AG20443 (cell line): ENCODE data around the gene DAPK1.
"Not testable (repeated sequence)": the region's sequence is repeated elsewhere in the genome, so short reads cannot be mapped to it uniquely, and the experiment has no call there.

Source experiments
- DNase-seq: peaks from one replicate; pipeline ENCODE4 v3.0.0; 2012; ENCODE audit warnings: low spot score, mixed read lengths

DAPK1 gene

DNA sequence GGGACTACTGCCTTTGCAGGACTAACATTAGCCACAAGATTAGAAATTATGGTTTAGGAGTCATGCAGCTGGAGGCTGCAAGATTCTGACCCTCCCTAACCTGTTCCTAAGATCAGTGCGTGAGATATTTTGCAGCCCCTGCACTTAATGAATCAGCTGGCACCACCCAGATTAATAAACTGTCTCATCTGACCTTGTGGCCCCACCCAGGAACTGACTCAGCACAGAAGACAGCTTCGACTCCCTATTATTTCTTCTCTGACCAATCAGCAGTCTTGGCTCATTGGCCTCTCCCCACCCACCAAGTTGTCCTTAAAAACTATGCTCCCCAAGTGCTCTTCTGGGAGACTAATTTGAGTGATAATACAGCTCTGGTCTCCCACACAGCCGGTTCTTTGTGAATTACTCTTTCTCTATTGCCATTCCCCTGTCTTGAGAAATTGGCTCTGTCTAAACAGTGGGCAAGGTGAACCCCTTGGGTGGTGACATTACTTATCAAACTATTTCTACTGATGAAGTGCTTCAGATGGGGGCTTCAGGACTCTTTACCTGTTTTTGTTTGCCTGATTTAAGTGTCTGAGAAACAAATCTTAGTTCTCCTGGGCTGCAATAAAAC, 245.3 kb downstream of the DAPK1 start:
- no peak for DNase-seq

DNA sequence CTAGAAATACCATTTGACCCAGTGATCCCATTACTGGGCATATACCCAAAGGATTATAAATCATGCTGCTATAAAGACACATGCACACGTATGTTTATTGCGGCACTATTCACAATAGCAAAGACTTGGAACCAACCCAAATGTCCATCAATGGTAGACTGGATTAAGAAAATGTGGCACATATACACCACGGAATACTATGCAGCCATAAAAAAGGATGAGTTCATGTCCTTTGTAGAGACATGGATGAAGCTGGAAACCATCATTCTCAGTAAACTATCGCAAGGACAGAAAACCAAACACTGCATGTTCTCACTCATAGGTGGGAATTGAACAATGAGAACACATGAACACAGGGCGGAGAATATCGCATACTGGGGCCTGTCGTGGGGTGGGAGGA, 246.6 kb downstream of the DAPK1 start:
- DNase-seq = not testable (repeated sequence)

DNA sequence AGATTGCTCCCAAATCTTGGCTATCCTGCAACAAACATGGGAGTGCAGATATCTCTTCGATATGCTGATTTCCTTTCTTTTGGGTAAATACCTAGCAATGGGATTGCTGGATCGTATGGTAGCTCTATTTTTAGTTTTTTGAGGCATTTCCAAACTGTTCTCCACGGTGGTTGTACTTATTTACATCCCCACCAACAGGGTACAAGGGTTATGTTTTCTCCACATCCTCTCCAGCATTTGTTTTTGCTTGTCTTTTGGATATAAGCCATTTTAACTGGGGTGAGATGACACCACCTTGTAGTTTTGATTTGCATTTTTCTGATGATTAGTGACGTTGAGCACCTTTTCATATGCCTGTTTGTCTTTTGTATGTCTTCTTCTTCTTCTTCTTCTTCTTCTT, 248.5 kb downstream of the DAPK1 start:
- DNase-seq = no peak

DNA sequence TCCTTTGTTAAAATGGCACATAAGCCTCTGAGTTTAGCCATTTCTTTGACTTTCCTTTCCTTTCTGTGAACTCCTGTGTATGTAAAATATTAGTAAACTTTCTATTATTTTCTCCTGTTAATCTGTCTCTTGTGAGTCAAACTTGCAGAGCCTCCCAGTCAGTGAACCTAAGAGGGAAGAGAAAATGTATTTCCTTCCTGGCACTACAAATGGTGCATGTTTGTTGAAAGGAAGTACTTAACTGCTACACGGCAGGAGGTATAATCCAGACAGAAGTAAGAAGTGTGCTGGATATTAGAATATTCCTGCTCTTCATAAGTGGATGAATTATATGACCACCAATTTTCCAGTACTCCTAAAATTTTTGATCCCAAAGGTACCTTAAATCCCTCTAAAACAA, 251.2 kb downstream of the DAPK1 start:
- no peak for DNase-seq

DNA sequence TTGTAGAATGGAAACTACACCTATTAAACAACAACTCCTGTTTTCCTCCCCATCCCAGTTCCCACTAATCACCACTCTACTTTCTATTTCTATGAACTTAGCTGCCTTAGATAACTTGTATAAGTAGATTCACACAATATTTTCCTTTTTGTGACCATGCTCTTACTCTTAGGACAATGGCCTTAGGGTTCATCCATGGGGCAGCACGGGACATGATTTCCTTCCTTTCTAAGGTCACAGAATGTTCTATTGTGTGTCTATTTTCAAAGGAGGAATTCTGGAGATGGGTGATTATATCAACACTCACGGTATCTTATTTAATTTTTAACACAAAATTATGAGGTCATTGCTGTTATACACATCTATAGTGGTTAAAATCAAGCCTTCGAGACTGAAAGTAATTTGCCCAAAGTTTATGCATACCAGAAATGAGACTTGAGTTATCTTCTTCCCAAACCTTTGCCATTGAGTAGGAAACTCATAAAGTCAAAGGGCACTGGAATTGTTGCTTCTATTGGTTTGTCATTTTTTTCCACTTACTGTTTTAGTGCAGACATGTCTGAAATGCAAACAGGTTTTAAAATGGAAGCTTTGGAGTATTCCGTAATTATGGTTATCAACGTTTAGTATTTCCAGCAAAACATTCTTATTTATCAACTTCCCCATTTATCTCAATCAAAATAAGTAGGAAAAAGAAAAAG, 251.8 kb downstream of the DAPK1 start:
- DNase-seq = no peak

DNA sequence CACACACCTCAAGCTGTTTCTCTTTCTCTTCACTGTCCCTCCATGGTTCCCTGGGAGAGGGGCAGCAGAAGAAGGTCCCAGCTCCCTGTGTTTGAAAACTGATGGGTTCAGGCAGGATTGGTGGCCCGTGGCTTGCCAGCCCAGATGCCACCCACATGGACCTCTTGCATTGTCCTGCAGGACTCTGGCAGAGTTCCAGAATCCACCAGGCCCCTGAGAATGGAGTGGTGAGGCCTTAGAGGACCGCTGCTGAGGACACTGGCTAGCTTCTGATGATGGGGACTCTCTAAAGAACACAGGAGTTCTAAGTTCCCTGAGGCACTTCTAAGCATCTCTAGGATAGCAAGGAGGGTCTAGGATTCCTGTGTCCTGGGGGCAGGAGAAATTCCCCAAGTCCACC, 253.1 kb downstream of the DAPK1 start:
- no peak for DNase-seq

DNA sequence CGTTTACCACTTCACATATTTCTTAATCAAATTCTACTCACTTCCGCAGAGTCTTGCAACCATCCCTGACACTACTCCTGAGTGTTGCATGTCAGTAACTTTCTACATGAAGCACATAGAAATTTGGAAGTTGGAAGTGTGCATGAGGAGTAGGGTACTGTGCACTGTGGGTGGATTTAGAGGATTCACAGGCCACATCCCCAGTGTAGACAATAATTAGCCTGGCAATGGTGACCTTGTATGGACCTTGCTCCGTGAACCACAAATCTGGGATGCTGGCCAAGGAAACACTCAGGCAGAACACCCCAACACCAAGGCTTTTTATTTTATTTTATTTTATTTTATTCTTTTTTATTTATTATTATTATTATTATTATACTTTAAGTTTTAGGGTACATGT, 253.8 kb downstream of the DAPK1 start:
- no peak for DNase-seq

DNA sequence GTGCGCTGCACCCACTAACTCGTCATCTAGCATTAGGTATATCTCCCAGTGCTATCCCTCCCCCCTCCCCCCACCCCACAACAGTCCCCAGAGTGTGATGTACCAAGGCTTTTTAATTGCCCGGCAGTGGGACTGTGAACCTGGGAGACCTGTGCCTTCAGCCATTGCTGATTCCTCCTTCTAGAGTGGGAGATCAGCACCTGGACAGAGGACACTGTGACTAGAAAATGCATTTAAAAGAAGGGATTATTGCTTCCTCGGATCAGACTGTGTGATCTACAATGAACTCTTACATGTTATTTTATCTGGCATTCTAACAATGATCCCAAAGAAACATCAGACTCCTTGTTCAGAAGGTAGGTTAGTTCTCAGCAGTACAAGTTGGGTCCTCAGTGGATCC, 254.2 kb downstream of the DAPK1 start:
- DNase-seq = no peak

DNA sequence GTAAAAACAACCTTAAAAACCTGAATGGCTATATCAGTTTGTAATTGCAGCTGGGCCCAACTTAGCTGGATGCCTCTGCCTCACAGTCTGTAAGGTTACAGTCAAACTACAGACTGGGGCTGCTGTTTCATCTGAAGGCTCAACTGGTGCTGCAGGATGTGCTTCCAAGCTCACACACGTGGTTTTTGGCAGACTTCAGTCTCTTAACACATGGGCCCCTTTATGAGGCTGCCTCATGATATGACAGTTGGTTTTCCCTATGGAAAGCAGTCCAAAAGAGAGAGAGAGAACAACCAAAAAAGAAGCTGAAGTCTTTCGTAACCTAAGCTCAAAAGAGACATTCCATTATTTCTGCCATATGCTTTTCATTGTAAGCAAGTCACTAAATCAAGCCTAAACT, 255.6 kb downstream of the DAPK1 start:
- DNase-seq = no peak
